ENCODE data around the gene HSD11B1.

Gene HSD11B1

DNA sequence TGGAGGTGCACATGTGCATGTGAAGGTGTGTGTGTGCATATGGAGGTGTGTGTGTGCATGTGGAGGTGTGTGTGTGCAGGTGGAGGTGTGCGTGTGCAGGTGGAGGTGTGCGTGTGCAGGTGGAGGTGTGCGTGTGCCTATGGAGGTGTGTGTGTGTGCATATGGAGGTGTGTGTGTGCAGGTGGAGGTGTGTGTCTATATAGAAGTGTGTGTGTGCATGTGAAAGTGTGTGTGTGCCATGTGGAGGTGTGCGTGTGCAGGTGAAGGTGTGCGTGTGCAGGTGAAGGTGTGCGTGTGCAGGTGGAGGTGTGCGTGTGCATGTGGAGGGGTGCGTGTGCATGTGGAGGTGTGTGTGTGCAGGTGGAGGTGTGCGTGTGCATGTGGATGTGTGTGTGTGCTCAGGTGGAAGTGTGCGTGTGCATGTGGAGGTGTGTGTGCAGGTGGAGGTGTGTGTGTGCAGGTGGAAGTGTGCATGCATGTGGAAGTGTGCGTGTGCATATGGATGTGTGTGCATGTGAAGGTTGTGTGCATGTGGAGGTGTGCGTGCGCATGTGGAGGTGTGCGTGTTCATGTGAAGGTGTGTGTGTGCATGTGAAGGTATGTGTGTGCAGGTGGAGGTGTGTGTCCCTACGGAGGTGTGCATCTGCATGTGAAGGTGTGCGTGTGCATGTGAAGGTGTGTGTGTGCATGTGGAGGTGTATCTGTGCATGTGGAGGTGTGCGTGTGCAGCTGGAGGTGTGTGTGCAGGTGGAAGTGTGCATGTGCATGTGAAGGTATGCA, 66.2 kb downstream of the HSD11B1 start:
- TF ChIP-seq FOXP2 (optimal IDR thresholded peaks at IDR 0.05; ENCODE audit: borderline replicate concordance, extremely low read depth, extremely low read length, insufficient read depth) (no peak), TAF1 (IDR thresholded peaks at IDR 0.05; ENCODE audit: borderline replicate concordance, insufficient read depth, low read length) (no peak), SIN3A (IDR thresholded peaks at IDR 0.05; ENCODE audit: borderline replicate concordance, insufficient read depth, low read length) (no peak), POLR2AphosphoS5 (IDR thresholded peaks at IDR 0.05; ENCODE audit: low read depth, low read length) (no peak)
- TF ChIP-seq, protein P1, sequence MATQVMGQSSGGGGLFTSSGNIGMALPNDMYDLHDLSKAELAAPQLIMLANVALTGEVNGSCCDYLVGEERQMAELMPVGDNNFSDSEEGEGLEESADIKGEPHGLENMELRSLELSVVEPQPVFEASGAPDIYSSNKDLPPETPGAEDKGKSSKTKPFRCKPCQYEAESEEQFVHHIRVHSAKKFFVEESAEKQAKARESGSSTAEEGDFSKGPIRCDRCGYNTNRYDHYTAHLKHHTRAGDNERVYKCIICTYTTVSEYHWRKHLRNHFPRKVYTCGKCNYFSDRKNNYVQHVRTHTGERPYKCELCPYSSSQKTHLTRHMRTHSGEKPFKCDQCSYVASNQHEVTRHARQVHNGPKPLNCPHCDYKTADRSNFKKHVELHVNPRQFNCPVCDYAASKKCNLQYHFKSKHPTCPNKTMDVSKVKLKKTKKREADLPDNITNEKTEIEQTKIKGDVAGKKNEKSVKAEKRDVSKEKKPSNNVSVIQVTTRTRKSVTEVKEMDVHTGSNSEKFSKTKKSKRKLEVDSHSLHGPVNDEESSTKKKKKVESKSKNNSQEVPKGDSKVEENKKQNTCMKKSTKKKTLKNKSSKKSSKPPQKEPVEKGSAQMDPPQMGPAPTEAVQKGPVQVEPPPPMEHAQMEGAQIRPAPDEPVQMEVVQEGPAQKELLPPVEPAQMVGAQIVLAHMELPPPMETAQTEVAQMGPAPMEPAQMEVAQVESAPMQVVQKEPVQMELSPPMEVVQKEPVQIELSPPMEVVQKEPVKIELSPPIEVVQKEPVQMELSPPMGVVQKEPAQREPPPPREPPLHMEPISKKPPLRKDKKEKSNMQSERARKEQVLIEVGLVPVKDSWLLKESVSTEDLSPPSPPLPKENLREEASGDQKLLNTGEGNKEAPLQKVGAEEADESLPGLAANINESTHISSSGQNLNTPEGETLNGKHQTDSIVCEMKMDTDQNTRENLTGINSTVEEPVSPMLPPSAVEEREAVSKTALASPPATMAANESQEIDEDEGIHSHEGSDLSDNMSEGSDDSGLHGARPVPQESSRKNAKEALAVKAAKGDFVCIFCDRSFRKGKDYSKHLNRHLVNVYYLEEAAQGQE (IDR thresholded peaks at IDR 0.05; ENCODE audit: insufficient read depth in 1 of 2, low read depth in 2 of 2, low read length in 2 of 2) = no peak

DNA sequence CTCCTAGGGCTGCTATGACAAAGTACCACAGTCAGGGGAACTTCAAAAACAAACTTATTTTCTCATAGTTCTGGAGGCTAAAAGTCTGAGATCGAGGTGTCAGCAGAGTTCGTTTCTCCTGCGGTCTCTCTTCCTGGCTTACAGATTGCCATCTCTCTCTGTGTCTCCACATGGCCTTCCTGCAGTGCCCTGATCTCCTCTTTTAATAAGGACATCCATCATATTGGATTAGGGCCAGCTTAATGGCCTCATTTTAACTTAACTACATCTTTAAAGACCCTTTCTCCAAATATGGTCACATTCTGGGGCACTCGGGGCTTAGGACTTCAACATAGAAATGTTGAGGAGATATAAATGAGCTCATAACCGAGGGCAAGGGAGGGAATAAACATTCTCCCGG, 67.5 kb downstream of the HSD11B1 start:
- TF ChIP-seq SIN3A (IDR thresholded peaks at IDR 0.05; ENCODE audit: borderline replicate concordance, insufficient read depth, low read length) = no peak
- TF ChIP-seq POLR2AphosphoS5 (IDR thresholded peaks at IDR 0.05; ENCODE audit: low read depth, low read length) = no peak
- TF ChIP-seq, protein P1 (IDR thresholded peaks at IDR 0.05; ENCODE audit: insufficient read depth in 1 of 2, low read depth in 2 of 2, low read length in 2 of 2) = no peak
- no peak for TF ChIP-seq TAF1 (IDR thresholded peaks at IDR 0.05; ENCODE audit: borderline replicate concordance, insufficient read depth, low read length)
- TF ChIP-seq FOXP2 (optimal IDR thresholded peaks at IDR 0.05; ENCODE audit: borderline replicate concordance, extremely low read depth, extremely low read length, insufficient read depth) = no peak

DNA sequence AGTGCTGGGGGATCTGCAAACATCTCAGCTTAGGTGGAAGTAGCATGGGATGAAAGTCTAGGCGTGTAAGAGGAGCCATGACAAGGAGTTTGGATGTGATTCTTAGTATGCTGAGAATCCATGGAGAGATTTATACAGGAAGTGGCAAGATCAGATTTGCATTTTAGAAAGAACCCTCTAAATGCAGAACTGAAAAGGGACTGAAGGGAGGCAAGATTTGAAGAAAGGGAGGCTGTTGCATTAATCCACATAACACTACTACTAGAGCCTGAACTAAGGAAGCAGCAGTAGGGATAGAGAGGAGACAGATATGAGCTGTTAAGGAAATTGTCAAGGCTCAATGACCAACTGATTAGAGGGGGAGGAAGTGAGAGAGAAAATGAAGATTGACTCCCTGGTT, 69.9 kb downstream of the HSD11B1 start:
- no peak for TF ChIP-seq SIN3A (IDR thresholded peaks at IDR 0.05; ENCODE audit: borderline replicate concordance, insufficient read depth, low read length)
- no peak for TF ChIP-seq POLR2AphosphoS5 (IDR thresholded peaks at IDR 0.05; ENCODE audit: low read depth, low read length)
- TF ChIP-seq, protein P1 (IDR thresholded peaks at IDR 0.05; ENCODE audit: insufficient read depth in 1 of 2, low read depth in 2 of 2, low read length in 2 of 2) = no peak
- no peak for TF ChIP-seq TAF1 (IDR thresholded peaks at IDR 0.05; ENCODE audit: borderline replicate concordance, insufficient read depth, low read length)
- no peak for TF ChIP-seq FOXP2 (optimal IDR thresholded peaks at IDR 0.05; ENCODE audit: borderline replicate concordance, extremely low read depth, extremely low read length, insufficient read depth)

DNA sequence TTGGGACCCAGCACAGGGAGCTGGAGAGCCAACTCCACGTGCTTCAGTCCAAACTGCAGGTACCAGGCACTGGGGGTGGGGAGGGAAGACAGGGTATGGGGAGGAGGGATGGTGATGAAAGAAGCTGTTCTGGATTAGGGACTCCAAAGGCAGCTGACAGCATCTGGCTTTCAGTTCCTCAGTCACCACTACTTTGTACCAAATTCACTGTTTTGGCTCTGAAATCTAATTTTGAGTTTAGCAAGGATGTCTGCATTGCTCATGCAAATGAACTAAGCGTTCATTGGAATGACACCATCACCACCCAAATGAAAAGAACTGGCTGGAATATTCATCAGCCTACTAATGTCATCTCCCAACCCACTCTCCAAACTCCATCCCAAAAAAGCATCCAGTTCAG, 71.0 kb downstream of the HSD11B1 start:
- TF ChIP-seq TAF1 (IDR thresholded peaks at IDR 0.05; ENCODE audit: borderline replicate concordance, insufficient read depth, low read length) (no peak), POLR2AphosphoS5 (IDR thresholded peaks at IDR 0.05; ENCODE audit: low read depth, low read length) (no peak), FOXP2 (optimal IDR thresholded peaks at IDR 0.05; ENCODE audit: borderline replicate concordance, extremely low read depth, extremely low read length, insufficient read depth) (no peak), SIN3A (IDR thresholded peaks at IDR 0.05; ENCODE audit: borderline replicate concordance, insufficient read depth, low read length) (no peak)
- TF ChIP-seq, protein P1 (IDR thresholded peaks at IDR 0.05; ENCODE audit: insufficient read depth in 1 of 2, low read depth in 2 of 2, low read length in 2 of 2) = no peak
